HEK293 (cell line): ENCODE results near the gene IRF8.

Experiments
- CTCF ChIP-seq: fragments of 450-650 bp; formaldehyde crosslinking; IDR thresholded peaks from 2 replicates; pipeline ENCODE4 v1.5.1; 2016; ENCODE audit warnings: missing biosample characterization, missing genetic modification characterization
- OVOL3 ChIP-seq: fragments of 450-650 bp; formaldehyde crosslinking; IDR thresholded peaks from 2 replicates; pipeline ENCODE4 v1.5.1; 2016; ENCODE audit warnings: missing biosample characterization, missing genetic modification characterization
- ZFP3 ChIP-seq: fragments of 450-650 bp; formaldehyde crosslinking; IDR thresholded peaks from 2 replicates; pipeline ENCODE4 v1.5.1; 2016; ENCODE audit warnings: low read depth, missing biosample characterization, missing genetic modification characterization
- ZNF350 ChIP-seq: fragments of 450-650 bp; formaldehyde crosslinking; IDR thresholded peaks from 2 replicates; pipeline ENCODE4 v1.5.0; 2017; ENCODE audit warnings: missing biosample characterization, mild to moderate bottlenecking, missing genetic modification characterization
- ZNF362 ChIP-seq: fragments of 450-650 bp; formaldehyde crosslinking; IDR thresholded peaks from 2 replicates; pipeline ENCODE4 v1.5.1; 2016; ENCODE audit warnings: missing biosample characterization, missing genetic modification characterization

DNA sequence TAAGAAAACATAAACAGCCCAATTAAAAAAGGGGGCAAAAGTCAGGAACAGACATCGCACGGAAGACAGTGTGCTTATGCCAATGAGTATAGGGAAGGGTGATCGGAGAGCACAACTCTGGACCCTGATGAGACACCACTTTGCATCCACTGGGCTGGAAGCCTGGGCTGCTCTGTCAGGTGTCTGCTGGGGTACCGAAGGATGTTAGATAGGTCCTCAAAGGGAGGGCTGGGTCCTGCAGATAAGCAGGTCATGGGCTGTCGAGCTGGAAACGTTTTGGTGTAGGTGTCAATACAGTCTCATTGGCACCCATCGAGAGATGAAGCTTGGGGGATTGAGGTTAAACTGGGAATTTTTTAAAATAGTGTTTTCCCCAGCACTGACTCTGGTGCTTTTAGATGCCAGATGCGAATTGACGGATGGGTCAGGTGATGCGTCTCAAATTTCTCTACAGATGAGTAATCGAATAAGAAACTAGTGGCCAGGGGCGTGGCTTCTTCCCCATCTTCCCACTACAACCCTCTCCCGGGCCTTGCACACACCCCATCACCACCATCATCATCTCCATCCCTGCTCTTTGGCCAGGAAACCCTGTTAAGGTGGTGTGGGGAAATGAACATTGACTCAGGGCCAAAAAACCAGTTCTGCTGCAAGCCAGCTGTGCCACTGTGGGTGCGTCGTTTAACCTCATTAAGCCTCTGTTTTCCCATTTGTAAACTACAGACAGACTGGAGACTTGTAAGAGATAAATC is 47.8 kb upstream of the IRF8 start:
- TF ChIP-seq ZFP3 (no peak), ZNF350 (tag by site-specific recombination) (no peak), OVOL3 (tag by site-specific recombination) (no peak), CTCF (tag by site-specific recombination) (no peak), ZNF362 (tag by site-specific recombination) (no peak)
